Measurements from ENCODE around the gene FAM110C.
"Not testable (repeated sequence)": the region's sequence is repeated elsewhere in the genome, so short reads cannot be mapped to it uniquely, and the experiment has no call there.

FAM110C gene, protein sequence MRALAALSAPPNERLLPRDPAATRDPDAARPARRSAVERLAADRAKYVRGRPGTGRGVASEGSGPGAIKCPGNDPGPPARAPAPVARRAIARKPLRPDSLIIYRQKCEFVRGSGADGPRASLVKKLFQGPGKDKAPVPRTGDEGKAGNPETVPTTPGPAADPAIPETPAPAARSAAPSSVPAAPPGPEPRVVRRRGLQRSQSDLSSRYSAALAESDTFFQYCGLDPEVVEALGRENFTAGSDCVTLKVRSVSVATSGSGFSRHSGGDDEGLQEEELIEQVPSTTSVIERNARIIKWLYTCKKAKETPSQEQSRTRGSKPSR

GRCh38 chr2:46471-47345 lies at the start of gene FAM110C:
FAM110C (minus strand) TSS chr2:46505; CDS start chr2:46385, 120 bp downstream.
- DNase-seq (ENCODE audit: low spot score) = peak; percentile 87

DNA sequence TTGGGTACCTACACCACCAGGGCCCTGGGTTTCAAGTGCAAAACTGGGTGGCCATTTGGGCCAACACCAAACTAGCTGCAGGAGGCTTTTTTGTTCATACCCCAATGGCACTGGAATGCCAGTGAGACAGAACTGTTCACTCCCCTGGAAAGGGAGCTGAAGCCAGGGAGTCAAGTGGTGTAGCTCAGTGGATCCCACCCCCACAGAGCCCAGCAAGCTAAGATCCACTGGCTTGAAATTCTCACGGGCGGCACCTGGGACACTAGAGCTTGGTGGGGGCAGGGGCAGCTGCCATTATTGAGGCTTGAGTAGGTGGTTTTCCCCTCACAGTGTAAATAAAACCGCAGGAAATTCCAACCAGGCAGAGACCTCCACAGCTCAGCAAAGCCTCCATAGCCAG lies 46.0 kb upstream of the FAM110C start:
- no peak for DNase-seq (ENCODE audit: low spot score)

DNA sequence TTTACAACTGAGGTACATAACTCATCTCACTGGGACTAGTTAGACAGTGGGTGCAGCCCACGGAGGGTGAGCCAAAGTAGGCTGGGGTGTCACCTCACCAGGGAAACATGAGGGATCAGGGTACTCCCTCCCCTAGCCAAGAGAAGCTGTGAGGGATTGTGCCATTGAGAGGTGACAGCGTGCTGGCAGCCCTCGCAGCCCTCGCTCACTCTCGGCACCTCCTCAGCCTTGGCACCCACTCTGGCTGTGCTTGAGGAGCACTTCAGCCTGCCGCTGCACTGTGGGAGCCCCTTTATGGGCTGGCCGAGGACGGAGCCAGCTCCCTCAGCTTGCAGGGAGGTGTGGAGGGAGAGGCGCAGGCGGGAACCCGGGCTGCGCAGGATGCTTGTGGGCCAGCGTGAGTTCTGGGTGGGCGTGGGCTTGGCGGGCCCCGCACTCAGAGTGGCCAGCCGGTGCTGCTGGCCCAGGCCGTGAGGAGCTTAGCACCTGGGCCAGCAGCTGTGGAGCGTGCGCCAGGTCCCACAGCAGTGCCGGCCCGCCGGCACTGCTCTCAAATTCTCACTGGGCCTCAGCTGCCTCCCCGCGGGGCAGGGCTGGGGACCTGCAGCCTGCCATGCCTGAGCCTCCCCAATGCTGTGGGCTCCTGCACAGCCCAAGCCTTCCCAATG lies 44.5 kb upstream of the FAM110C start:
- DNase-seq (ENCODE audit: low spot score) = no peak

DNA sequence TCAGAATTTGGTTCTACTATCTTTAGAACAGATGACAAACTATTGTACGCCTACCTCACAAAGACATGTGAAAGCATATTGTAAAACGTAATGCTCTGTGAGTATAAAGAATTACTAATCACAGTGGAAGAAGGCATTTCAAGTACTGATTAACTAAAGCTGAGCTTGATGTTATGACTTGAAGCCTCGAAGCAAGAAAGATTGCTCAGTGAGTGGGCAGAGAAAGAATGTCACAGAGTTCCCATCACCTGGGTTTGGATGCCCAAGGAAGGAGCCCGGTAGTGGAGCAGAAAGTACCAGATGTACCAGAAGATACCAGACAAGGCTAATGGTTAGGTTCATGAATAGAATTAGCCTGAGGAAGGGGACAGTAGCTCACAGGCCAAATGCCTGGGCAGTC lies 39.5 kb upstream of the FAM110C start:
- no peak for DNase-seq (ENCODE audit: low spot score)

DNA sequence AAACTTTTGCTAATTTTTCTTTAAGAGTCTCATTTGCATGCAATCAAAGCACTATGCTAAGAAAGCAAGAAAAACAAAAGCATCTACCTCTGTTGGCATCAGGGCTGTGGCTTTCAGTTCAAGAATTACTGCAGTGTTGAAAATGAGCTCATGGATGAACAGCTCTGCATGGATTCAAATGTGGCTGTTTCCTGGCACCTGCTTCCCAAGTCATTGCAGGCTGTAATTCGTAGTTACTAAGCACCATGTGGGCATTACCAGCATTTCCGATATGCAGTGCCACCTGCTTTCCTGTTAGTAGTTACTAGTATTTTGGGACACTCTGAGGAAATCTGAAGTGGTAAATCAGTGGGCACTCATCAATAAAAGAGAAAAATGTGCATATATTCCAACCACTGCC lies 37.8 kb upstream of the FAM110C start:
- DNase-seq (ENCODE audit: low spot score) = no peak

- DNase-seq (ENCODE audit: low spot score) = no peak
Measured at GRCh38 chr2:80971-81736, 34.8 kb upstream of the FAM110C start.

DNA sequence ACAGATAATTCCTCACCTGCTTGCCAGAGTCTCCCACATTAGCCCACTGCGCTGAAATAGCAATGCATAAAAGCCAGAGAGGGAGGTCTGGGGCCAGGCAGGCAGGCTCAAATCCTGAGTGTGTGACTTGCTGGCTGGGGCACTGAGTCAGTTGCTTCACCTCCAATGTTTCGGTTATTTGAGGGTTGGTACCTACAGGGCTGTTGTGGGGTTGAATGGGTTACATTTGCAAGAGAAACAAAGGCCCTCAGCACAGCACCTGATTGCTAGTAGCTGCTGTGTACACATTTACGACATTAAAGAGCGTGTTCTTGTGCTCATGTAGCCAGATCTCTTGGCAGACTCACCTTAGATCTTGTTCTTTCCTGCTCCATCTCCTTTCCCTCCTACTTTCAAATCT lies 34.1 kb upstream of the FAM110C start:
- peak; percentile 18 for DNase-seq (ENCODE audit: low spot score)

- DNase-seq (ENCODE audit: low spot score) = no peak
Measured at GRCh38 chr2:71309-72035, 25.2 kb upstream of the FAM110C start.

- peak; percentile 13 for DNase-seq (ENCODE audit: low spot score)
Measured at GRCh38 chr2:69366-70344, 23.4 kb upstream of the FAM110C start.

DNA sequence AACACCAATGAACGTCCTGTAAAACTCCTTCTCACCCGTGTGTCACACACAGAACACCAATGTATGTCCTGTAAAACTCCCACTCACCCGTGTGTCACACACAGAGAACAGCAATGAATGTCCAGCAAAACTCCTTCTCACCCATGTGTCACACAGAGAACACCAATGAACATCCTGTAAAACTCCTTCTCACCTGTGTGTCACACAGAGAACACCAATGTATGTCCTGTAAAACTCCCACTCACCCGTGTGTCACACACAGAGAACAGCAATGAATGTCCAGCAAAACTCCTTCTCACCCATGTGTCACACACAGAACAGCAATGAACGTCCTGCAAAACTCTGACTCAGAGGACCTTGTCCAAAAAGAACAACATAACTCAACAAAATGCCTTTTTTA lies 22.3 kb upstream of the FAM110C start:
- not testable (repeated sequence) for DNase-seq (ENCODE audit: low spot score)

DNA sequence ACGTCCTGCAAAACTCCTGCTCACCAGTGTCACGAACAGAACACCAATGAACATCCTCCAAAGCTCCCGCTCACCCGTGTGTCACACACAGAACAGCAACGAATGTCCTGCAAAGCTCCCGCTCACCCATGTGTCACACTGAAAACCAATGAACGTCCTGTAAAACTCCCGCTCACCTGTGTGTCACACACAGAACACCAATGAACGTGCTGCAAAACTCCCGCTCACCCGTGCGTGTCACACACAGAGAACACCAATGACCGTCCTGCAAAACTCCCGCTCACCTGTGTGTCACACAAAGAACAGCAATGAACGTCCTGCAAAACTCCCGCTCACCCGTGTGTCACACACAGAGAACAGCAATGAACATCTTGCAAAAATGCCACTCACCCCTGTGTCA lies 20.5 kb upstream of the FAM110C start:
- DNase-seq (ENCODE audit: low spot score) = no peak

DNA sequence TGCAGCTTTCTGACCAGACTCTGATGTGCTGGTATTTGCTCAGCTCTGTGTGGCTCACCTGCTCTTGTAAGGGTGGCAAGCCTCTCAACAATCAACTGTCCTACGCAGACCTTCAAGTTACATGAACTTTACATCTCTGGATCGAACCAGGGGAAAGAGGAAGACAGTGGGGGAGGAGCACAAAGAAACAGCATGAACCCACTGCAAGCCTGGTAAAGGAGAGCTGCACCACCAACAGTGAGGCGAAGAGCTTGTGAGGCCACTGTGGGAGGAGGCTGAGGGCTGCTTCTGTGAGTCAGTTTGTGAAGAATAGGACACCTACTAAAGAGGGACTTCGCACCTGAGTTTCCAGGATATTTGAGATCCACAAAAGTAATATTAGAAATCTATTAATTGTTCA lies 18.8 kb upstream of the FAM110C start:
- peak; percentile 24 for DNase-seq (ENCODE audit: low spot score)

- DNase-seq (ENCODE audit: low spot score) = no peak
Measured at GRCh38 chr2:55587-56448, 9.5 kb upstream of the FAM110C start.

DNA sequence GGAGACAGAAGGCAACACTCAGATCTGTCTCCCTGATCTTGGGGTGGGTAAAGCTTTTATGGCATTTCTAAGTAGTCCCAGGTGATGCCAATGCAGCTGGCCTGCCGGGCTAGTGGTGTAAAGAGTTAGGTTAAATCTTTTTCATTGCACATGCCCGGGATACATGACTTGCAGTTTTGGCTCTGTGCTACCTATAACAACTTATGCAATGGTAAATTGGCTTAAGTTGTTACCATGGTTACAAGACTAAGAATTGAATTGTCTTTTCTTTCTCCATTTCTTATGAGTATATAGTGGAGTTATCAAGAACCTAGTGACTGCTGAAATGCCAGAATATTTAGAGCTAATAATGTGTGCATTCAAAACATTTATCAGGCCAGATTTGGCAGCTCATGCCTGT lies 5.3 kb upstream of the FAM110C start:
- DNase-seq (ENCODE audit: low spot score) = no peak

- no peak for DNase-seq (ENCODE audit: low spot score)
Measured at GRCh38 chr2:47737-48136, 1.4 kb upstream of the FAM110C start.

DNA sequence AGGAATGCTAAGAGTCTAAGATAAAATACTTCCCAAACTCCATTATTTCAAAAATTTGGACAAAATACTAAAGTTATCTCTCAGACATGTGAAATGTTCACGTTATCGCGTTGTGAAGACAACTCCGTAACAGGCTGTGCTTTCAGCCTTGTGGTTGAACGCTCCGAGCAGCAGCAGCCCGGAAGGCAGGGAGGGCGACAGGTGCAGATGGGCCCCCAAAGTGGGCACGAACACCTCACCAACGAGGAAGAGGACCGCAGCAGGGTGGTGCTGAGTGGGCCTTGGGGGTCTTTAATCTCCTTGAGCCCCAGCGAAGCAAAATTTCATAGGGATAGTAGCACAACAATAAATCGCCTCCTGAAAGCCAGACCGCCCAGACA lies 1.0 kb upstream of the FAM110C start:
- no peak for DNase-seq (ENCODE audit: low spot score)

- peak; percentile 72 for DNase-seq (ENCODE audit: low spot score)
Measured at GRCh38 chr2:46131-46470, 204 bp downstream of the FAM110C start.

DNA sequence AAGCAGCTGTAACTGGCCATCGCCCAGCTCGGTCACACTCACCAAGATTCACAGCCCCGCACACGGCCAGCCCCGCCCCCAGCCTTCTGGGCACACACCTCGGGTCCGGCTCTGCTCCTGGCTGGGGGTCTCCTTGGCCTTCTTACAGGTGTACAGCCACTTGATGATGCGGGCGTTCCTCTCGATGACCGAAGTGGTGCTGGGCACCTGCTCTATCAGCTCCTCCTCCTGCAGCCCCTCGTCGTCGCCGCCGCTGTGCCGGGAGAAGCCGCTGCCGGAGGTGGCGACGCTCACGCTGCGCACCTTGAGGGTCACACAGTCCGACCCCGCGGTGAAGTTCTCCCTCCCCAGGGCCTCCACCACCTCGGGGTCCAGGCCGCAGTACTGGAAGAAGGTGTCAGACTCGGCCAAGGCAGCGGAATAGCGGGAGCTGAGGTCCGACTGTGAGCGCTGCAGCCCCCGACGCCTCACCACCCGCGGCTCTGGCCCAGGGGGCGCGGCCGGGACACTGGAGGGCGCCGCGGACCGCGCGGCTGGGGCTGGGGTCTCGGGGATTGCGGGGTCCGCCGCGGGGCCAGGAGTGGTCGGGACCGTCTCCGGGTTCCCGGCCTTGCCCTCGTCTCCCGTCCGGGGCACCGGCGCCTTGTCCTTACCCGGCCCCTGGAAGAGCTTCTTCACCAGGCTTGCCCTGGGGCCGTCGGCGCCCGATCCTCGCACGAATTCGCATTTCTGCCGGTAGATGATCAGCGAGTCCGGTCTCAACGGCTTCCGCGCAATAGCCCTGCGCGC lies 769 bp downstream of the FAM110C start:
- peak; percentile 27 for DNase-seq (ENCODE audit: low spot score)

Data from iPS-NIHi11 (cell line).